Measurements from ENCODE around the gene DNAJB14. TPM values are rescaled to one million over a fixed set of nuclear protein-coding genes. Genes with fewer than 3 reads are reported as not detected.

The DNAJB14 gene
- total RNA-seq, 2 donors from 2014 or later, result 25.3 to 29.0 TPM

DNA sequence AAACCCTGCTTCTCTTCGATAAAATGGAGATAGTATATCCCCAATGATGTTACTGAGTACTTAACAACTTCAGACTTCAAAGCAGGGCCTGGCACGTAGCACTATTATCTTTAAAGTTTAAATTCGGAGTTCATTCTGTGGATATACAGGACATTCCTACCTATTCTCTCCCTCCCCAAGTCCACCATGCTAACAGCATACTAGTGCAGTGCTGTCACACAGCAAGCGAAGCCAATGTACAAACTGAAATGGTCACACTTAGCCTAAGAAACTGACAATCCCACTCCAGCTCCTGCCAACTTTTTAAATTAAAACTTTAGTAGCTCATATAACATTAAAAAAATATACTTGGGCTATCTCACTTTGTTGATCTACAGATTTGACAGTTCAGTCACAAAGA lies 1.2 kb upstream of the DNAJB14 start:
- intact Hi-C loops (cut with DNase I), result loop anchor here (5.0 to 10.0 kb wide), 4 partner anchors 50 to 385 kb away; partner anchors contain the start of genes LAMTOR3 (in 1 of the 2) and TRMT10A (in 1 of the 2)
- DNase-seq, result no peak
- ATAC-seq, result no peak

DNA sequence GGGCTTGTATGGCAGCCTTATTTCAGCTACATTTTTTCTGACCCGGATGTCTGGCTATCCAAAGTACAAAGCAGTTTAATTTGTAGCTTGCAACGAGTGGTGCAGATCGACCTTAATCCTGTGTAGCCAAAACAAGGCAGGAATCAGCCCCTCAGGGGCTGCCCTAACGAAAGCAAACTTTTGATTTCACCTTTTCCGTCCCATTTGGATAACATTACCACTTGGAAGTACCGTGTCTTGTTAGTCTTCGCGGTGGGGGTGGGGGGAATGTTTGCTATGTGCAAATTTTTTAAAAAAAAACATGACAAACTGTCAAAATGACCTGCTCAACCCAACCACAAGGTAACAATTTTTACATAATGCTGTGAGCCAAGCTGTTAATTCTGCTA lies 766 bp upstream of the DNAJB14 start:
- intact Hi-C loops (cut with DNase I), result loop anchor here (5.0 to 10.0 kb wide), 4 partner anchors 50 to 385 kb away; partner anchors contain the start of genes LAMTOR3 (in 1 of the 2) and TRMT10A (in 1 of the 2)
- DNase-seq (no peak), ATAC-seq (no peak)

DNA sequence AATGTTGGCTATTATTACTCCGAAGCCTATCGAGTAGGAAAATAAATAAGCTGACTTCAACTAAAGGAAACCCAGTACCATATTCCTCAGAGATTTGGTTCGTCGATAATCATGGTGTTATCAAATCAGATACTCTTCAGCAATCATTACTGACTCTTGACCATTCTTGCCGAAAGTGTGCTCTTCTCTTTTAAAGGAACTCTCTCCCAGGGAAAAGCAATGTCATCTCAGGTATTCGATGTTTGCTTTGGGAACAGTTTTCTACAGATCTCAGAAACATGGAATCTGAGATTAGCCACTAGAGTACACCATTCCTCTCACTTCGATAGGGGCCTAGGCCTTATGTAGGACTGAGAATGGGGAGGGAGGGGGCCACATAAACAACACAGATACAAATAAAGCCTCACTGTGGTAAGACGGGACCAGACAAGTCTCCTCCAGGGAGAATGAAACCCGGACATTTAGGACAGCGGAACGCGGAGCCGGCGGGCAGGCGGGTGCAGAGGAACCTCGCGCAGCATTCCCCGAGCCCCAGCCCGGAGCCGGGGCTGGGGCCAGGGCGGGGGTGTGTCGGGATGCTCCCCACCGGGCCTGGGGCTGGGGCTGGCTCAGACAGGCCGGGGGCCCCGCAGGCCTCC lies 581 bp downstream of the DNAJB14 start:
- ATAC-seq (peak in 1 of 2 donors; percentile 14), DNase-seq (no peak)
- intact Hi-C loops (cut with DNase I), result loop anchor here (5.0 to 10.0 kb wide), 4 partner anchors 49 to 384 kb away; partner anchors contain the start of genes LAMTOR3 (in 1 of the 2) and TRMT10A (in 1 of the 2)

DNA sequence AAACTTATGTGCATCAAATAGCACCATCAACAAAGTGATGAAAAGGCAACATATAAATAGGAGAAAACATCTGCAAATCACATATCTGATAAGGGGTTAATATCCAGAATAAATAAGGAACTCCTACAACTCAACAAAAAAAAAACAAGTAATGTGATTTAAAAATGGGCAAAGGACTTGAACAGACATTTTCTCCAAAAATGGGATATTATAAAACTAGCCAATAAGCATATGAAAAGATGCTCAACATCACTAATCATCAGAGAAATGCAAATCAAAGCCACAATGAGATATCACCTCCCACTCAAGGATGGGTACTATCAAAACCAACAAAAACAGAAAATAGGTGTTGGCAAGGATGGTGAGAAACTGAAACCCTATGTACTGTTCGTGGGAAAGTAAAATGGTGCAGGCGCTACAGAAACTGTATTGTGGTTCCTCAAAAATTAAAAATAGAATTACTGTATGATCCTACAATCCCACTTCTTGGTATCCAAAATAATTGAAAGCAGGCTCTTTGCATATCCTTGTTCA lies 2.4 kb downstream of the DNAJB14 start:
- ATAC-seq, result no peak
- intact Hi-C loops (cut with DNase I), result loop anchor here in 1 of 2 donors (10.0 kb wide), 1 partner anchor 49 kb away; the partner anchor contains the start of gene LAMTOR3
- no peak for DNase-seq

DNA sequence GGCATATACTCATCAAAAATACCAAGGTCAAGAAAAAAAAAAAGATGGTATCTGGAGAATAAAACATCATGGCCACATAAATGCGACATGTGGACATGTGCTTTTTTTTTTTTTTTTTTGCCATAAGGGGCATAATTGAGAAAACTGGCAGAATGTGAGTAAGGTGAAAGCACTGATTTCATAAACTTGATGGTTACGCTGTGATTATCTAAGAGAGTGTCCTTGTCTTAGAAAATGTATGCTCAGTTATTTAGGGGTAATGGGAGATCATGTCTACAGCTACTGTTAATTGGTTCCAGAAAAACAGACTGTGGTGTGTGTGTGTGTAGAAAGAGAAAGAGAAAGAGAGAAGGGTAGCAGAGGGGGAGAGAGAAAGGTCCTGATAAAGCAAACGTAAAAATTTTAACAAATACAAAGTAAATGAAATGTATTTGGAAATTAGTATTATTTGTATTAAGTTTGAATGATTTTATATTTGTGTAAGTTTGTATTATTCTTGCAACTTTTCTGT lies 8.1 kb downstream of the DNAJB14 start:
- no peak for ATAC-seq
- no peak for DNase-seq
- intact Hi-C loops (cut with DNase I), result no loop called here

DNA sequence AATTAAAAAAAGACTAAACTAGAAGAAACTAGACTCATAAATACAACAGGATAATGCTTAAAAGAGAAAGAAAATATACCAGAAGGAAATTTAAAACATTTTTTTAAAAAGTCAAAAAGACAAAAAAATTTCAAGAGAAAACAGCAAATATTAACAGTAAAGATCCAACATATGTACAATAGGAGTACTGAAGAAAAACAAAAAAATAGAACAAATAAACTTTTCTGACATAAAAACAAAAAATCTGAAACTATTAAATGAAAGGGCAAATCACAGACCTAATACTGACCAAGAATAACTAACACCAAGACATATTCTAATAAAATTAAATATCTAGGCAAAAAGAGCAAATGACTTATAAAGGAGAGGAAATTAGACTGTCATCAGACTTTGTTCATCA lies 11.5 kb downstream of the DNAJB14 start:
- ATAC-seq (no peak), DNase-seq (no peak)
- intact Hi-C loops (cut with DNase I), result no loop called here

DNA sequence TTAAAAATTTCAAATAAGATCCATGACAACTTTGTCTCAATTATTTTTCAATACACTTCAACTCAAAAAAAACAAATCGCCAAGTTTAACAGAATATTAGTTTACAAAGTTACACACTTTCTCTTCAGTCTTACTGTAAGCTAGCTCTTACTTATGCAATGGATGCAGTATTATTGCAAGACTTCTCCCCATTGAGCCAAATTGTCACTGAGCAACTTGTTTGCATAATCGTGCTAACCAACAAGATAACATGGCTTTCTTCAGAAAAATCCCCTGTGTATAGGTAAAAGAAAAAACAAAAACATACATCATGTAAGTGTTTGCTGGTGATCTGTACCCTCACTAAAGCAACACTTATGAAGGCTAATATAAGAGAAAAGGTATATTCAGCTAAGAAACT lies 18.9 kb downstream of the DNAJB14 start:
- intact Hi-C loops (cut with DNase I), result no loop called here
- ATAC-seq (peak in 1 of 2 donors; percentile 34), DNase-seq (no peak)

DNA sequence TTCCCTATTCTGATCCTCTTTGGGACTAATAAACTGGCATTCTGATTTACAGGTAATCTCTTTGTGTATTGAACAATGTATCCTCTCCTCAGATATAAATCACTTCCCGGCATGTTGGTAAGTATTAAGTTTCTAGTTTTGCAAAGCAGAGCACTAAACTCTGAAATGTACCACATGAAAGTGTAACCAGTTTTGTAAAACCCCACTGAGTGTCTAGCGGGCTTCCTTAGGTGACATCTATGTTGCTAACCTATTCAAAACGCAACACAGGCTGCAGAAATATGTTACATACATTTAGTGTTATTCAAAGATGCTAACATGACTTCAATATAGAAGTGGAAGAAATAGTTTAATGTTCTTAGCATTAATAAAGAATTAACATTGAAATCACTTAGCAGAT lies 25.2 kb downstream of the DNAJB14 start:
- no peak for ATAC-seq

DNA sequence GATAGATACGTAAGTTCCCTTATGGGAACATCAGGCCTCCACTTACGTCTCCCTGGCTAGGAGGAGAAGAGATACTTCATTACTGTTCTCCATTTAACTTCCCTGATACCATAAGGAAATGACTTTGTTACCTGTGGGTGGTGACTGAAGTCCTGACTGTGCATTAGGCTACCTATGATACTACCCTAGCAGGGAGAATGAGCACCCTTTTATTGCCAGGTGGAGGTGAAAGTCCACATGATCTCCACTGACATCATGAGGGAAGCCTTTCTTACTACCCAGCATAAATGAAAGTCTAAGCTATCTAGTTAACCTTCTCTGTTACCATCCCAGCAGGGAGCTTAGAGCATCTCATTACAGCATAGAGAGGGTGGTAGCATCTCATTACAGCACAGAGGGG lies 27.8 kb downstream of the DNAJB14 start:
- DNase-seq, result no peak
- no peak for ATAC-seq

More for the DNA sequence above, 25.2 kb downstream of the DNAJB14 start:
- intact Hi-C loops (cut with DNase I), result no loop called here
- no peak for DNase-seq

DNA sequence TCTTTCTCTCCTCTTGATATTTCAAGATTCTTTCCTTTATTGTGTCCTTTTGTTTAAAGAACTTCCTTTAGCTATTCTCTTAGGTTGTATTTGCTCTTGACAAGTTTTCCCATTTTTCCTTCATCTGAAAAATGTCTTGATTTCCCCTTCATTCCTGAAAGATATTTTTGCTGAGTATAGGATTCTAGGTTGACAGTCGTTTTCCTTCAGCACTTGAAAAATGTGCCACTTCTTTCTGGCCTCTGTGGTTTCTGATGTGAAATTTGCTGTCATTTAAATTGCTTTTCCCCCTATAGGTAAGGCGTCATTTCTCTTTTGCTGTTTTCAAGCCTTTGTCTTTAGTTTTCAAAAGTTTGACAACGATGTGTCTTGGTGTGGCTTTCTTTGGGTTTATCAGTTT lies 28.8 kb downstream of the DNAJB14 start:
- ATAC-seq (no peak), DNase-seq (no peak)
- intact Hi-C loops (cut with DNase I), result no loop called here

More for the DNA sequence above, 27.8 kb downstream of the DNAJB14 start:
- intact Hi-C loops (cut with DNase I), result no loop called here

DNA sequence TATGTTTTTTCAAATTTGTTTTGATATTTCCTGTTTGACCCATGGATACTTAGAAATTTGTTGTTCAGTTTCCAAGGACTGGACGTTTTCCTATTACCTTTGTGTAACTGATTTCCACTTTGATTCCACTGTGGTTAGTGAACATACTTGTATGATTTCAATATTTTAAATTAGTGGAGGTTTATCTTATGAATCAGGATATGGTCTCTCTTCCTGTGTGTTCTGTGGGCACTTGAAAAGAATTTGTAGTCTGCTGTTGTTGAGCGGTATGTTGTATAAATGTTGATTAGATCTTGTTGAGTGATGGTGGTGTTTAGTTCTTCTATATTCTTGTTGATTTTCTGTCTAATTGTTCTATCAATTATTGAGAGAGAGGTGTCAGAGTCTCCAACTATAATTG lies 31.0 kb downstream of the DNAJB14 start:
- intact Hi-C loops (cut with DNase I), result no loop called here
- ATAC-seq, result no peak
- DNase-seq, result no peak

DNA sequence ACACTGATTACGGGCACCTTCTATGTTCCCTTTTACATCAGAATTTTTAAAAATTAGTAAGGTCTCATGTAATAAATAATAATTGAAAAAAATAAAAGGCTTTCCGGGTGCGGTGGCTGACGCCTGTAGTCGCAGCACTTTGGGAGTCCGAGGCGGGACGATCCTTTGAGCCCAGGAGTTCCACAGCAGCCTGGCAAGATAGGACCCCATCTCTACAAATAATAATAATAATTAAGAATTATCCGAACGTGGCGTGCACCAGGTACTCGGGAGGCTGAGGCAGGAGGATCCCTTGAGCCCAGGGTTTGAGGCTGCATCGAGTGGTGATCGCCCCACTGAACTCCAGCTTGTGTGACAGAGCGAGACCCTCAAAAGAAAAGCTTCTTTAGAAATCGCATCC lies 51.4 kb downstream of the DNAJB14 start:
- intact Hi-C loops (cut with DNase I), result loop anchor here (5.0 to 10.0 kb wide), 4 partner anchors 50 to 333 kb away; partner anchors contain the start of genes DNAJB14 (in 2 of the 2) and TRMT10A (in 1 of the 2)
- DNase-seq, result peak; percentile 22
- ATAC-seq, result no peak

DNA sequence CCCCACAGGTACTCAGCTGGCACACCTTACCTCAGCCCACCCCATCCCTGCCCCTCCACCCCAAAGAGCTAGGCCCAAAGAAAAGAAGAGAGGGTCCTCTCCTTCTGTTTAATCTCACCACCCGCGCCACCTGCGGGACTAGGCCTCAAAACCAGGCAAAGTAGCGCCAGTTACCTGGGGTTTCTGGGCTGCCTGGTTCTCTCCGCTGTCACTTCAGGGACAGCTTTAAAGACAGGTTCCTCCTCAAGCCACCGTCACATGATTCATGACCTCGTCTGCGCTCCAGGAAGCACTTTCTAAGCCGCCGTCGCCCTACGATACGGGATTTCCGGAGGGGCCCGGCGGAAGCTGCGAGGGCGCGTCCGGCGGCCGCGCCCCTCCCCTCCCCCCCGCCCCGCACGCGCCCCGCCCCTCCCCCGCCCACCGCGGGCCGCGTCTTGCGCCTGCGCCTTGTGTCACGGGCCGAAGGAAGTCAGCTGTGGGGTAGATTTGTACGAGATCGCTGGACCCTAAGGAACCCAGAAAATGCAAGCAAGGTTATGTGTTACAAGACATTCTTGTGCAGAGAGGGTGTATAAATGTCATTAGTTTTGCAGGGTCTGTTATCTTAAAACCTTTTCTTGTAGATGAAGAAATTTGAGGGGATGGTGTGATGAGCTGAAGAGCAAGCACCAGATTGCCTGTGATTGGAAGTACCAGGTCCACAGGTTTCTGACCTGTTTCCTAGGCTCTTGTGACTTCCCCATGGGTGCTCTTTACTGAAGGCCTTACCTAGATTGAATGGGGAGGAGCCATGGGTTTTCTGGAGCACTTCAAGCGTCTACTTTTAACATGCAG lies 52.0 kb downstream of the DNAJB14 start, which contains the start of gene LAMTOR3:
Gene LAMTOR3, minus strand, starts transcription at position 267 of the 837 bp plus-strand sequence. CDS start 464 bp downstream, outside the sequence.
- intact Hi-C loops (cut with DNase I), result loop anchor here (5.0 to 10.0 kb wide), 3 partner anchors 50 to 332 kb away; partner anchors contain the start of genes DNAJB14 (in 1 of the 2) and TRMT10A (in 1 of the 2)
- DNase-seq (peak; percentile 93), ATAC-seq (peak; percentile 99)

DNA sequence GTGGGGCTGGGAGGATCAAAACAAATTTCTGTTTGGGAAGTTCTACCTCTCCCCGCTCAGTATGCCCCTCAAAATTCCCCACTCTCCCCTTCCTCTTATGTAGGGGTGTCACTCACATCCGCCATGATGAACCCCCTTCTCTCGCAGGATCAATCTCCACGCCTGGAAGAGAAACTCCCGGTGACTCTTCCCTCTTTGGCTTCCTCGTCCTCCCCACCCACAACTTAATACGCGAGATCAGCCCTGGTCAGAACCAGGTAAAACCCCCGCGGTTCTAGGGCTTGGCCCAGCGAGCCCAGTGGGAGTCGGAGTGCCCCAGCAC lies 52.6 kb downstream of the DNAJB14 start:
- ATAC-seq (peak; percentile 16 to 66), DNase-seq (no peak)
- intact Hi-C loops (cut with DNase I), result loop anchor here (5.0 to 10.0 kb wide), 3 partner anchors 51 to 331 kb away; partner anchors contain the start of genes DNAJB14 (in 1 of the 2) and TRMT10A (in 1 of the 2)

DNA sequence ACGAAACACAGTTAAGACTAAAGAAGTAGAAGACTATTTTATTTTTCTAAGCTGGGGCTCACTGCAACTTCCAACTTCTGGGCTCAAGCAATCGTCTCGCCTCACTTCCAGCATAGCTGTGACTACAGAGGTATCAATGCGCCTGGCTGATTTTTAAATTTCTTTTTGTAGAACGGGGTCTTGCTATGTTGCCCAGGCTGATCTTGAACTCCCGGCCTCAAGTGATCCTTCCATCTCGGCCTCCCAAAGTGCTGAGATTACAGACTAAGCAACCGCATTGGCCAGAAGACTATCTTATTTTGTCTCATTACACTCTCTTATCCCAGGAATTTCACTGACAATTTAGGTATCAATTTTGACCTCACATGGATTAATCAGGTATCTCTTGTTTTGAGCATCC lies 53.4 kb downstream of the DNAJB14 start:
- DNase-seq (no peak), ATAC-seq (no peak)
- intact Hi-C loops (cut with DNase I), result loop anchor here (5.0 to 10.0 kb wide), 3 partner anchors 52 to 331 kb away; partner anchors contain the start of genes DNAJB14 (in 1 of the 2) and TRMT10A (in 1 of the 2)

DNA sequence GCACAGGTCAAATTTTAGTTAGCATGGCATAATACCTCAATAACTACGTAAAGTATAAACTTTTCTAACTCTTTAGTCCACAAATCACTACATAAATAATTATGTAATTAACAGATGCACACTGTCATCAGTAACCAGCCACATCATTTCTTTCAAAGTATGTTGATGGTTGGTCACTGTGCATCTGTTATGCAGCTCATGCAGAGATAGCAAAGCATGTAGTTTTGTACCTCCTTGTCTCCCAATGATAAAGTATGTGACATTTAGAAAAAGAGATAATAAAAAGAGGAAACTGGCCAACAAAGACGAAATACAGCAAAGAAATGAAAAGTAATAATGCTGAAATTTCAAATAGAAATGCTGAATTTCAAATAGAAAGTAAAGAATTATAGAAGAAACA lies 55.1 kb downstream of the DNAJB14 start:
- no peak for ATAC-seq
- DNase-seq, result no peak
- intact Hi-C loops (cut with DNase I), result loop anchor here (5.0 to 10.0 kb wide), 3 partner anchors 53 to 329 kb away; partner anchors contain the start of genes DNAJB14 (in 1 of the 2) and TRMT10A (in 1 of the 2)

DNA sequence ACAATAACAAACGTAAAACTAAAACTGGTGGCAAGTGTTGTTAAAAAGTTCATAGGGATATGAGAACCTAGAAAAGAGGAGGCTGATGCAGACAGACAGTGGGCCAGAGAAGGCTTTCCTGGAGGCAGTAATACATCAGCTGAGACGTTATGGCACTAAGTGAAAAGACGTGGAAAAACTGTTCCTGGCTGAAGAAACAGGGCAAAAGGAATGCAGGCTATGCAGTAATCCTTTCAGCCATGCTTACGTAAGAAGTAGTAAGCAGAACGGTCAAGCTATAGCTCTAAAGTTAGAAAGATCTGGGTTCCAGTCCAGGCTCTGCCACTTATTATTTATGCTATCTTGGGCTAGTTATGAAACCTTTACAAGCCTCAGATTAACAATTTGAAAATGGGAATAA lies 58.6 kb downstream of the DNAJB14 start:
- no peak for DNase-seq
- ATAC-seq, result no peak
- intact Hi-C loops (cut with DNase I), result loop anchor here (10.0 kb wide), 1 partner anchor 73 kb away; the partner anchor contains the start of gene DAPP1 (in 2 of the 2)

DNA sequence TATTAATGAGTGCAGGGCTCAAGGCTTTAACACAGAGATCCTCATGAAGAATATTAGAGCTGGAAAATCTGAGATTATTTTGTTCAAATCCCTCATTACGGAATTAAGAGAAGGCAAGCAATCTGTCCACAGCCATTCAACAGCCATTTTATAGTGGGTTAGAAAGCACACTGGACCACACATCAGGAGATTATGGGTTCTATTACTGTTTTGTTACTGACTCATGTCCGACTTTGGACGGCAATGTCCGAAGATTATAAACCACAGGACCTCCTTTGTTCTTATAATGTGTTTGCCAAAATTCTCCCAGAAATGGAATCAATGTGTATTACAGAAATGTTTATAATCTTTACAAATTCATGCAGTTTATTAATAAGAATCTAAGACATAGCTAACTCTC lies 60.3 kb downstream of the DNAJB14 start:
- intact Hi-C loops (cut with DNase I), result loop anchor here (10.0 kb wide), 1 partner anchor 71 kb away; the partner anchor contains the start of gene DAPP1 (in 2 of the 2)
- DNase-seq (no peak), ATAC-seq (no peak)

DNA sequence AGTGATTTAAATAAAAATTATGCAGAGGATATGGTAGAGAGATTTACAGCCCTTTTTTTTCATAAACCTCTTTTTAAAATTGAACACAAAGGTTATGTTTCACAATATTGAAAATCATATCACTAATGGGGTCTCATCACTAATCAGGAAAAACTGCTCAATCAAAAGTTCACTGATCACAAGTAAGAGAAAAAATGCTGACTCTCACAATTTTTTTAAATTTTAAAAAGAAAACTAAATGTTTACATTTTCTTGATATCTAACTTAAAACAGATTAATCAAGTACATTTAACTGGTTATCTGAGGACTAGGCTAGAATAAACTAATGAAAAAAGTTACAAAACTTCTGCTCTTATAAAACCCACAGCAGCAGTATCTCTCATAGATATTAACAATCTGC lies 60.7 kb downstream of the DNAJB14 start:
- intact Hi-C loops (cut with DNase I), result loop anchor here (10.0 kb wide), 1 partner anchor 71 kb away; the partner anchor contains the start of gene DAPP1 (in 2 of the 2)
- DNase-seq (no peak), ATAC-seq (no peak)

Data from left cardiac atrium (tissue), 4 donors.